ENCODE measurements around the gene LCOR.
"Not testable (repeated sequence)": the region's sequence is repeated elsewhere in the genome, so short reads cannot be mapped to it uniquely, and the experiment has no call there.

LCOR gene

GRCh38 chr10:96831867-96832720 lies at the start of gene LCOR:
TSS of gene LCOR (plus strand) at chr10:96832298. CDS start at chr10:96949058, 116,760 bp downstream.
- H3K27ac Mint-ChIP-seq, result peak within 1 kb of the TSS; percentile 96

GRCh38 chr10:96784253-96784652 lies 47.8 kb upstream of the LCOR start:
- Mint-ChIP-seq H3K36me3 (peaks cover 0 to 2% of the 10 kb centered on the region in 2 donors), H3K4me1 (peaks cover 4 to 12% of the 10 kb centered on the region in 2 donors), H3K4me3 (no peak overlapping the region), H3K27ac (no peak overlapping the region), H3K27me3 (no peaks in the 10 kb centered on the region), H3K9me3 (peaks cover 0 to 2% of the 10 kb centered on the region in 2 donors)
- no peak for ATAC-seq (replicated peaks)
- DNase-seq, result no peak

More at GRCh38 chr10:96831867-96832720, at the start of gene LCOR:
- peak; percentile 80 for DNase-seq
- peaks cover 27 to 55% of the 10 kb centered on the region in 2 donors for H3K4me1 Mint-ChIP-seq
- H3K4me3 Mint-ChIP-seq, result peak within 1 kb of the TSS; percentile 93 to 98
- ATAC-seq (replicated peaks), result peak; percentile 73 to 80
- H3K36me3 Mint-ChIP-seq, result peaks cover 14 to 21% of the 10 kb centered on the region in 2 donors
- no peaks in the 10 kb centered on the region for H3K27me3 Mint-ChIP-seq
- no peaks in the 10 kb centered on the region for H3K9me3 Mint-ChIP-seq

GRCh38 chr10:96789571-96790108 lies 42.5 kb upstream of the LCOR start:
- DNase-seq (peak; percentile 64), ATAC-seq (replicated peaks) (peak; percentile 100)
- peak overlapping the region; percentile 12 to 66 for H3K4me3 Mint-ChIP-seq
- H3K27ac Mint-ChIP-seq, result peak overlapping the region; percentile 48
- H3K36me3 Mint-ChIP-seq, result peaks cover 0 to 2% of the 10 kb centered on the region in 2 donors
- H3K27me3 Mint-ChIP-seq, result no peaks in the 10 kb centered on the region
- H3K4me1 Mint-ChIP-seq, result peaks cover 17 to 25% of the 10 kb centered on the region in 2 donors
- H3K9me3 Mint-ChIP-seq, result no peaks in the 10 kb centered on the region

- Mint-ChIP-seq H3K9me3 (no peaks in the 10 kb centered on the region), H3K27me3 (no peaks in the 10 kb centered on the region), H3K27ac (no peak overlapping the region)
These were observed 40.2 kb upstream of the LCOR start for GRCh38 chr10:96791902-96792301.

GRCh38 chr10:96794836-96795733 lies 37.0 kb upstream of the LCOR start:
- Mint-ChIP-seq H3K27ac (no peak overlapping the region), H3K9me3 (no peaks in the 10 kb centered on the region), H3K27me3 (no peaks in the 10 kb centered on the region), H3K36me3 (no peaks in the 10 kb centered on the region), H3K4me1 (peaks cover 10 to 13% of the 10 kb centered on the region in 2 donors), H3K4me3 (no peak overlapping the region)
- no peak for ATAC-seq (replicated peaks)
- DNase-seq, result no peak

More at GRCh38 chr10:96791902-96792301, 40.2 kb upstream of the LCOR start:
- H3K36me3 Mint-ChIP-seq, result no peaks in the 10 kb centered on the region
- H3K4me1 Mint-ChIP-seq, result peaks cover 17 to 25% of the 10 kb centered on the region in 2 donors
- H3K4me3 Mint-ChIP-seq, result no peak overlapping the region
- ATAC-seq (replicated peaks) (no peak), DNase-seq (no peak)

- no peaks in the 10 kb centered on the region for H3K36me3 Mint-ChIP-seq
- no peak for DNase-seq
- H3K4me3 Mint-ChIP-seq, result no peak overlapping the region
- H3K27me3 Mint-ChIP-seq, result no peaks in the 10 kb centered on the region
- no peaks in the 10 kb centered on the region for H3K9me3 Mint-ChIP-seq
- H3K4me1 Mint-ChIP-seq, result no peaks in the 10 kb centered on the region
- H3K27ac Mint-ChIP-seq, result no peak overlapping the region
- ATAC-seq (replicated peaks), result no peak
These were observed 34.6 kb upstream of the LCOR start for GRCh38 chr10:96797485-96797884.

- ATAC-seq (replicated peaks) (no peak), DNase-seq (no peak)
- peaks cover 0 to 1% of the 10 kb centered on the region in 2 donors for H3K4me1 Mint-ChIP-seq
- H3K27ac Mint-ChIP-seq, result no peak overlapping the region
- peaks cover 4% of the 10 kb centered on the region in 2 donors for H3K9me3 Mint-ChIP-seq
- H3K27me3 Mint-ChIP-seq, result no peaks in the 10 kb centered on the region
- no peak overlapping the region for H3K4me3 Mint-ChIP-seq
- no peaks in the 10 kb centered on the region for H3K36me3 Mint-ChIP-seq
These were observed 28.8 kb upstream of the LCOR start for GRCh38 chr10:96803288-96803664.

- H3K27me3 Mint-ChIP-seq, result no peaks in the 10 kb centered on the region
- H3K4me1 Mint-ChIP-seq, result no peaks in the 10 kb centered on the region
- no peaks in the 10 kb centered on the region for H3K36me3 Mint-ChIP-seq
- H3K4me3 Mint-ChIP-seq, result no peak overlapping the region
- H3K27ac Mint-ChIP-seq, result no peak overlapping the region
- ATAC-seq (replicated peaks) (no peak), DNase-seq (no peak)
- no peaks in the 10 kb centered on the region for H3K9me3 Mint-ChIP-seq
These were observed 17.8 kb upstream of the LCOR start for GRCh38 chr10:96814264-96814663.

GRCh38 chr10:96818971-96819370 lies 13.1 kb upstream of the LCOR start:
- not testable (repeated sequence) for ATAC-seq (replicated peaks); H3K4me3 Mint-ChIP-seq; DNase-seq; H3K27me3 Mint-ChIP-seq; H3K27ac Mint-ChIP-seq; H3K36me3 Mint-ChIP-seq; H3K9me3 Mint-ChIP-seq; H3K4me1 Mint-ChIP-seq

- DNase-seq (no peak), ATAC-seq (replicated peaks) (no peak)
- Mint-ChIP-seq H3K27ac (no peak overlapping the region), H3K4me3 (no peak overlapping the region), H3K4me1 (no peaks in the 10 kb centered on the region), H3K36me3 (no peaks in the 10 kb centered on the region), H3K27me3 (no peaks in the 10 kb centered on the region), H3K9me3 (no peaks in the 10 kb centered on the region)
These were observed 11.3 kb upstream of the LCOR start for GRCh38 chr10:96820765-96821164.

GRCh38 chr10:96826438-96826837 lies 5.7 kb upstream of the LCOR start:
- DNase-seq (no peak), ATAC-seq (replicated peaks) (no peak)
- Mint-ChIP-seq H3K4me3 (no peak overlapping the region), H3K4me1 (peaks cover 8 to 25% of the 10 kb centered on the region in 2 donors), H3K27me3 (no peaks in the 10 kb centered on the region), H3K36me3 (no peaks in the 10 kb centered on the region), H3K27ac (no peak overlapping the region), H3K9me3 (no peaks in the 10 kb centered on the region)

- peaks cover 10 to 32% of the 10 kb centered on the region in 2 donors for H3K4me1 Mint-ChIP-seq
- H3K4me3 Mint-ChIP-seq, result no peak overlapping the region
- peaks cover 3 to 5% of the 10 kb centered on the region in 2 donors for H3K36me3 Mint-ChIP-seq
- H3K27me3 Mint-ChIP-seq, result no peaks in the 10 kb centered on the region
- DNase-seq, result no peak
- no peak overlapping the region for H3K27ac Mint-ChIP-seq
- ATAC-seq (replicated peaks), result no peak
- H3K9me3 Mint-ChIP-seq, result no peaks in the 10 kb centered on the region
These were observed 3.5 kb upstream of the LCOR start for GRCh38 chr10:96828609-96829008.

- H3K9me3 Mint-ChIP-seq, result no peaks in the 10 kb centered on the region
- H3K4me1 Mint-ChIP-seq, result peaks cover 13 to 38% of the 10 kb centered on the region in 2 donors
- H3K36me3 Mint-ChIP-seq, result peaks cover 8 to 9% of the 10 kb centered on the region in 2 donors
- DNase-seq, result no peak
- ATAC-seq (replicated peaks), result no peak
- H3K4me3 Mint-ChIP-seq, result no peak overlapping the region
- H3K27me3 Mint-ChIP-seq, result no peaks in the 10 kb centered on the region
- peak overlapping the region; percentile 60 for H3K27ac Mint-ChIP-seq
These were observed 2.9 kb upstream of the LCOR start for GRCh38 chr10:96829029-96829773.

All from stimulated activated naive B cell treated with anti-CD40 and anti-IgM and Interleukin-4, amounts not matched to agents 10 μg/mL and 1 μg/mL and 100 μg/mL, for 72 hours (primary cell).